Erythroblast (primary cell): ENCODE measurements around the gene TM4SF18.

Source experiments
- GATA1 ChIP-seq: IDR thresholded peaks from 2 replicates; pipeline ENCODE4 v1.6.1; 2011; ENCODE audit warnings: low read depth, mild to moderate bottlenecking, control low read depth, low read length, moderate library complexity
- POLR2A ChIP-seq: IDR thresholded peaks from 2 replicates; pipeline ENCODE4 v1.6.1; 2011; ENCODE audit warnings: mild to moderate bottlenecking, low read length

- TF ChIP-seq GATA1 (no peak), POLR2A (no peak)
These were observed 28.9 kb upstream of the TM4SF18 start for GRCh38 chr3:149362366-149362765.
